HepG2 (cell line): Measurements from ENCODE around the gene LHX5. TPM values are rescaled to one million over a fixed set of nuclear protein-coding genes. Genes with fewer than 3 reads are reported as not detected.

Experiments
- ATF3 ChIP-seq: sonication (generic); formaldehyde crosslinking; IDR thresholded peaks from 2 replicates; pipeline ENCODE4 v1.4.0; 2020; ENCODE audit warnings: missing genetic modification reagents
- ATM ChIP-seq: fragments of 450-650 bp; IDR thresholded peaks from 2 replicates; pipeline ENCODE4 v1.7.1; 2017; ENCODE audit warnings: mild to moderate bottlenecking, borderline replicate concordance
- ETV5 ChIP-seq: IDR thresholded peaks from 2 replicates; pipeline ENCODE4 v1.6.1; 2018; ENCODE audit warnings: missing biosample characterization, missing genetic modification reagents, inconsistent platforms, borderline replicate concordance
- GLMP ChIP-seq: sonication (generic); formaldehyde crosslinking; IDR thresholded peaks from 2 replicates; pipeline ENCODE4 v1.9.0; 2021; ENCODE audit warnings: missing genetic modification reagents, mild to moderate bottlenecking, borderline replicate concordance
- HNF1B ChIP-seq: sonication (generic); formaldehyde crosslinking; IDR thresholded peaks from 2 replicates; pipeline ENCODE4 v1.5.1; 2020; ENCODE audit warnings: mild to moderate bottlenecking, moderate library complexity, missing genetic modification reagents
- HNRNPL ChIP-seq: fragments of 200-400 bp; formaldehyde crosslinking; IDR thresholded peaks from 2 replicates; pipeline ENCODE4 v1.6.1; 2017; ENCODE audit warnings: mild to moderate bottlenecking, low read depth, low read length
- JUND ChIP-seq: sonication (generic); formaldehyde crosslinking; IDR thresholded peaks from 2 replicates; pipeline ENCODE4 v1.8.0; 2022; ENCODE audit warnings: mild to moderate bottlenecking, missing genetic modification reagents
- KDM3A ChIP-seq: IDR thresholded peaks from 2 replicates; pipeline ENCODE4 v1.6.1; 2018; ENCODE audit warnings: low read depth, missing compliant biosample characterization
- KLF9 ChIP-seq: IDR thresholded peaks from 2 replicates; pipeline ENCODE4 v1.6.1; 2016; ENCODE audit warnings: low read depth
- MED1 ChIP-seq: sonication (generic); formaldehyde crosslinking; IDR thresholded peaks from 2 replicates; pipeline ENCODE4 v1.4.0; 2020; ENCODE audit warnings: missing genetic modification reagents
- MEIS2 ChIP-seq: sonication (generic); formaldehyde crosslinking; IDR thresholded peaks from 2 replicates; pipeline ENCODE4 v1.9.0; 2021; ENCODE audit warnings: mild to moderate bottlenecking, missing genetic modification reagents
- SALL1 ChIP-seq: sonication (generic); formaldehyde crosslinking; IDR thresholded peaks from 2 replicates; pipeline ENCODE4 v1.8.0; 2022; ENCODE audit warnings: mild to moderate bottlenecking, missing genetic modification reagents
- SAP130 ChIP-seq: IDR thresholded peaks from 2 replicates; pipeline ENCODE4 v1.6.1; 2016; ENCODE audit warnings: low read depth
- SMAD9 ChIP-seq: sonication (generic); formaldehyde crosslinking; IDR thresholded peaks from 2 replicates; pipeline ENCODE4 v1.5.1; 2020; ENCODE audit warnings: mild to moderate bottlenecking, missing genetic modification reagents
- TRIM22 ChIP-seq: fragments of 450-650 bp; IDR thresholded peaks from 2 replicates; pipeline ENCODE4 v1.6.1; 2017
- ZBTB1 ChIP-seq: sonication (generic); formaldehyde crosslinking; IDR thresholded peaks from 2 replicates; pipeline ENCODE4 v1.4.0; 2020; ENCODE audit warnings: missing genetic modification reagents, borderline replicate concordance
- ZBTB25 ChIP-seq: IDR thresholded peaks from 2 replicates; pipeline ENCODE4 v1.6.1; 2018; ENCODE audit warnings: missing genetic modification reagents
- ZNF225 ChIP-seq: sonication (generic); formaldehyde crosslinking; IDR thresholded peaks from 2 replicates; pipeline ENCODE4 v1.4.0; 2020; ENCODE audit warnings: mild to moderate bottlenecking, missing genetic modification reagents
- ZNF557 ChIP-seq: sonication (generic); formaldehyde crosslinking; IDR thresholded peaks from 2 replicates; pipeline ENCODE4 v1.4.0; 2020; ENCODE audit warnings: missing genetic modification reagents
- ZNF660 ChIP-seq: sonication (generic); formaldehyde crosslinking; IDR thresholded peaks from 2 replicates; pipeline ENCODE4 v1.5.1; 2020; ENCODE audit warnings: mild to moderate bottlenecking, low read depth, missing genetic modification reagents, borderline replicate concordance
- ZNF7 ChIP-seq: IDR thresholded peaks from 2 replicates; pipeline ENCODE4 v1.6.1; 2016; ENCODE audit warnings: missing biosample characterization, missing genetic modification reagents
- ZNF761 ChIP-seq: sonication (generic); formaldehyde crosslinking; conservative IDR thresholded peaks from 2 replicates; pipeline ENCODE4 v1.4.0; 2020; ENCODE audit warnings: mild to moderate bottlenecking, missing genetic modification reagents
- ZSCAN5A ChIP-seq: sonication (generic); formaldehyde crosslinking; IDR thresholded peaks from 2 replicates; pipeline ENCODE4 v1.8.0; 2022; ENCODE audit warnings: mild to moderate bottlenecking, missing genetic modification reagents, borderline replicate concordance
- polyA plus RNA-seq, 8 experiments: library from polyadenylated mRNA; depleted of rRNA in 3 of 8; stranded (reverse) in 7 of 8; unstranded in 1 of 8; fragments of >200 nt; fragmentation: Illumina TruSeq in 4 of 8; extraction: Trizol in 4 of 8; gene quantifications; 2 replicates each; pipeline versions ENCODE4 v1.2.1 to v1.2.3, GENCODE V29; 2011 to 2016; ENCODE audit warnings: low read depth in 4 of 8, missing spikeins in 1 of 8, mixed read lengths in 1 of 8; ENCODE audit not compliant: insufficient read depth in 1 of 8
- total RNA-seq, 5 experiments: library from RNA; depleted of rRNA; stranded (reverse); fragments of >200 nt; fragmentation: Illumina TruSeq; extraction: Trizol; gene quantifications; 2 replicates each; pipeline ENCODE4 v1.2.3, GENCODE V29; 2016; ENCODE audit warnings: low read depth in 1 of 5

The LHX5 gene
- total and polyA plus RNA-seq, 2 of the 13 experiments (the other 11 are each of a cell fraction or from before 2014, with no cell fraction given), result not detected

GRCh38 chr12:113422030-113422885, 49.4 kb downstream of the LHX5 start, which contains the start of gene SDSL (continued):
- peak; percentile 29; the same call in 1 of the 2 replicates for TF ChIP-seq ETV5 (CRISPR knock-in tag)
- TF ChIP-seq HNF1B, result 0 out of 2 replicates have a peak, but pooled peaks have one; percentile 28
- TF ChIP-seq ZNF225 (CRISPR knock-in tag), result 0 out of 2 replicates have a peak, but pooled peaks have one; percentile 38
- no peak for TF ChIP-seq ATM
- TF ChIP-seq ZSCAN5A (CRISPR knock-in tag), result no peak
- no peak for TF ChIP-seq KDM3A (CRISPR knock-in tag)
- no peak for TF ChIP-seq ZBTB1
- no peak for TF ChIP-seq KLF9 (CRISPR knock-in tag)
- no peak for TF ChIP-seq ZNF761
- TF ChIP-seq JUND, result no peak
- 0 out of 2 replicates have a peak, but pooled peaks have one; percentile 42 for TF ChIP-seq ATF3
- no peak for TF ChIP-seq HNRNPL
- TF ChIP-seq TRIM22, result no peak
- TF ChIP-seq ZNF660 (CRISPR knock-in tag), result no peak
- peak; percentile 55 for TF ChIP-seq SALL1 (CRISPR knock-in tag)
- no peak for TF ChIP-seq ZNF557 (CRISPR knock-in tag)
- TF ChIP-seq ZNF7, result no peak
- peak; percentile 81 for TF ChIP-seq SAP130 (CRISPR knock-in tag)
- no peak for TF ChIP-seq MED1 (CRISPR knock-in tag)
- TF ChIP-seq MEIS2 (CRISPR knock-in tag), result no peak
- TF ChIP-seq GLMP (CRISPR knock-in tag), result no peak
- no peak for TF ChIP-seq SMAD9 (CRISPR knock-in tag)
- TF ChIP-seq ZBTB25, result no peak
